SK-N-SH (cell line): ENCODE results near the gene GCNT2. TPM values are rescaled to one million over a fixed set of nuclear protein-coding genes. Genes with fewer than 3 reads are reported as not detected.

Experiments
- CTCF ChIA-PET: fragments of 300-600, 350-600 bp; formaldehyde crosslinking; extraction: SDS; loops from one replicate; lab custom pipeline; 2021; lab: Yijun Ruan, JAX
- POLR2A ChIA-PET: fragments of 350-600 bp; sonication (Branson Sonifier 250); formaldehyde crosslinking; extraction: SDS; loops from one replicate; lab custom pipeline; 2020; ENCODE audit warnings: antibody characterized with exemption, inconsistent platforms; lab: Yijun Ruan, JAX
- DNase-seq: peaks from one replicate; pipeline ENCODE4 v3.0.0; 2012
- H2AFZ ChIP-seq: fragments of 200-600 bp; sonication (generic); 2 replicates; pipeline ENCODE4 v1.8.1; 2016; ENCODE audit warnings: antibody characterized with exemption, mild to moderate bottlenecking, low read depth
- H3F3A ChIP-seq: fragments of 200-600 bp; sonication (generic); replicated peaks from 2 replicates; pipeline ENCODE3; 2016; ENCODE audit warnings: antibody characterized with exemption, mild to moderate bottlenecking; ENCODE audit not compliant: insufficient read depth
- H3K27ac ChIP-seq, 2 experiments: fragments of 200-500 bp in 1 of 2; fragments of 200-600 bp in 1 of 2; sonication (Bioruptor generic) in 1 of 2; sonication (generic), shearing (Covaris generic) in 1 of 2; 2 replicates each; pipeline versions ENCODE4 v1.5.1 to v1.6.1; 2014 to 2016; ENCODE audit warnings: low read depth in 2 of 2, inconsistent platforms in 1 of 2, low read length in 1 of 2, mild to moderate bottlenecking in 1 of 2, mixed read lengths in 1 of 2
- H3K27me3 ChIP-seq: fragments of 200-600 bp; sonication (generic), shearing (Covaris generic); 2 replicates; pipeline ENCODE4 v1.6.1; 2016; ENCODE audit warnings: mixed run types; ENCODE audit not compliant: insufficient read depth
- H3K36me3 ChIP-seq, 2 experiments: fragments of 200-500 bp in 1 of 2; fragments of 200-600 bp in 1 of 2; sonication (Bioruptor generic) in 1 of 2; sonication (generic) in 1 of 2; replicated peaks in 1 of 2; 2 replicates each; pipeline versions ENCODE3 to v1.5.1; 2014 to 2016; ENCODE audit warnings: low read length in 1 of 2, mild to moderate bottlenecking in 1 of 2; ENCODE audit not compliant: insufficient read depth in 2 of 2, control insufficient read depth in 1 of 2
- H3K4me1 ChIP-seq, 2 experiments: fragments of 200-500 bp in 1 of 2; fragments of 200-600 bp in 1 of 2; sonication (Bioruptor generic) in 1 of 2; sonication (generic), shearing (Covaris generic) in 1 of 2; 2 replicates each; pipeline versions ENCODE4 v1.5.1 to v1.6.1; 2014 to 2016; ENCODE audit warnings: low read depth in 1 of 2, low read length in 1 of 2, mixed run types in 1 of 2; ENCODE audit not compliant: insufficient read depth in 2 of 2, control insufficient read depth in 1 of 2
- H3K4me2 ChIP-seq: fragments of 200-600 bp; sonication (generic), shearing (Covaris generic); 2 replicates; pipeline ENCODE4 v1.6.1; 2017; ENCODE audit warnings: mixed run types
- H3K4me3 ChIP-seq, 2 experiments: fragments of 200-500 bp in 1 of 2; fragments of 200-600 bp in 1 of 2; sonication (Bioruptor generic) in 1 of 2; sonication (generic), shearing (Covaris generic) in 1 of 2; 2 replicates each; pipeline versions ENCODE4 v1.5.1 to v1.8.1; 2014 to 2016; ENCODE audit warnings: low read depth in 2 of 2, inconsistent platforms in 1 of 2, low read length in 1 of 2, mild to moderate bottlenecking in 1 of 2, mixed read lengths in 1 of 2, moderate library complexity in 1 of 2
- H3K79me2 ChIP-seq: fragments of 200-600 bp; sonication (generic); 2 replicates; pipeline ENCODE4 v1.8.1; 2017; ENCODE audit warnings: mild to moderate bottlenecking; ENCODE audit not compliant: insufficient read depth
- H3K9ac ChIP-seq: fragments of 200-600 bp; sonication (generic); 2 replicates; pipeline ENCODE4 v1.6.1; 2017; ENCODE audit warnings: mixed run types
- H3K9me2 ChIP-seq: fragments of 200-600 bp; sonication (generic); 2 replicates; pipeline ENCODE4 v1.6.1; 2017; ENCODE audit warnings: mixed run types
- H3K9me3 ChIP-seq: fragments of 200-600 bp; sonication (generic); 2 replicates; pipeline ENCODE4 v1.6.1; 2017; ENCODE audit warnings: mixed run types, mild to moderate bottlenecking, moderate library complexity
- H4K20me1 ChIP-seq: fragments of 200-600 bp; sonication (generic); 2 replicates; pipeline ENCODE4 v1.6.1; 2017; ENCODE audit warnings: mild to moderate bottlenecking, mixed run types; ENCODE audit not compliant: insufficient read depth
- EP300 ChIP-seq, 2 experiments: IDR thresholded peaks; 2 replicates each; pipeline versions ENCODE4 v1.4.0 to v1.6.1; 2012; ENCODE audit warnings: borderline replicate concordance in 1 of 2, low read depth in 1 of 2, low read length in 1 of 2
- FOXJ3 ChIP-seq: sonication (generic); formaldehyde crosslinking; IDR thresholded peaks from 2 replicates; pipeline ENCODE4 v1.5.1; 2020; ENCODE audit warnings: mild to moderate bottlenecking, missing genetic modification reagents
- FOXM1 ChIP-seq: IDR thresholded peaks from 2 replicates; pipeline ENCODE4 v1.4.0; 2012; ENCODE audit warnings: low read depth, mild to moderate bottlenecking
- GATA2 ChIP-seq: sonication (generic); formaldehyde crosslinking; IDR thresholded peaks from 2 replicates; pipeline ENCODE4 v1.5.0; 2020; ENCODE audit warnings: mild to moderate bottlenecking, missing genetic modification reagents
- JUND ChIP-seq: IDR thresholded peaks from 2 replicates; pipeline ENCODE4 v1.4.0; 2012
- NRF1 ChIP-seq: IDR thresholded peaks from 2 replicates; pipeline ENCODE4 v1.6.1; 2012; ENCODE audit warnings: low read depth, mild to moderate bottlenecking, low read length
- RFX5 ChIP-seq: IDR thresholded peaks from 2 replicates; pipeline ENCODE4 v1.6.1; 2012; ENCODE audit warnings: mild to moderate bottlenecking, improper control_type of control experiment, low read length
- SIN3A ChIP-seq: IDR thresholded peaks from 2 replicates; pipeline ENCODE4 v1.6.1; 2012; ENCODE audit warnings: low read depth, mild to moderate bottlenecking, low read length, moderate library complexity, borderline replicate concordance
- TCF12 ChIP-seq: IDR thresholded peaks from 2 replicates; pipeline ENCODE4 v1.4.0; 2012
- YY1 ChIP-seq: IDR thresholded peaks from 2 replicates; pipeline ENCODE4 v1.4.0; 2012; ENCODE audit warnings: low read depth, mild to moderate bottlenecking
- WGBS: methylation state at CpG from one replicate; pipeline ENCODE4 v1.1.6; 2017; ENCODE audit warnings: low lambda C conversion rate; 5-methylcytosine and 5-hydroxymethylcytosine counted together
- polyA plus RNA-seq, 3 experiments: library from polyadenylated mRNA; depleted of rRNA; stranded (reverse); fragments of >200 nt; gene quantifications; 2 replicates each; pipeline ENCODE4 v1.2.3, GENCODE V29; 2012
- TF ChIP-seq, protein P1 (sequence below): IDR thresholded peaks from 2 replicates; pipeline ENCODE4 v1.4.0; 2012; ENCODE audit warnings: low read depth, borderline replicate concordance
- TF ChIP-seq, protein P2 (sequence below): IDR thresholded peaks from 2 replicates; pipeline ENCODE4 v1.4.0; 2012; ENCODE audit warnings: low read depth, borderline replicate concordance
- TF ChIP-seq, protein P3 (sequence below): fragments of 150-350 bp; IDR thresholded peaks from 2 replicates; pipeline ENCODE4 v1.6.1; 2016; ENCODE audit warnings: mild to moderate bottlenecking, low read depth, low read length
- TF ChIP-seq, protein P4 (sequence below): IDR thresholded peaks from 2 replicates; pipeline ENCODE4 v1.4.0; 2012; ENCODE audit warnings: low read depth
- TF ChIP-seq, protein P5 (sequence below): IDR thresholded peaks from 2 replicates; pipeline ENCODE4; 2012
- TF ChIP-seq, protein P6 (sequence below): fragments of 150-350 bp; IDR thresholded peaks from 2 replicates; pipeline ENCODE4 v1.6.1; 2017; ENCODE audit warnings: antibody characterized with exemption, low read length, low read depth, borderline replicate concordance
- TF ChIP-seq, protein P7 (sequence below): IDR thresholded peaks from 2 replicates; pipeline ENCODE4 v1.6.1; 2012; ENCODE audit warnings: mild to moderate bottlenecking, low read depth, low read length, moderate library complexity
- TF ChIP-seq, protein P8 (sequence below): fragments of 200-600 bp; sonication (generic); IDR thresholded peaks from 2 replicates; pipeline ENCODE4 v1.6.1; 2017; ENCODE audit warnings: antibody characterized with exemption, mild to moderate bottlenecking, moderate library complexity

GCNT2 gene
- polyA plus RNA-seq, 1 of the 3 experiments (the other 2 are of a cell fraction): 0.13 TPM

DNA sequence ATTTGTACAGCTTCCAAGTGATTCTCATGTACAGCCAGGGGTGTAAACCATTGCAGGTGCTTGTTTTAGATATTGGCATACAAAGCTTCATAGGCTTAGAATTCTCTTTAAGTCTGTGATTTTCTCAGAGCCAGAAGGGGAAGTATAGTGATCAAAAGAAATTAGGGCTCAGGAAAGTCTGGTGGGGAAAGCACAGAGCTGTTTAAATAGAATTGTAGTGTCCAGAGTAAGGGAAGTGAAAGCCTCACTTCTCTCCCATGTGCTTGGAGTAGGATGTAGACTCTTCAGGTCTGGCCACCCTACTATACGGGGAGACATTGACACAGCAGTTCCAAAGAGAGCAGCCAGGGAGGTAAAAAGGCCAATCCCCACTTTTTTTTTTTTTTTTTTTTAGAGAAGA is 10.4 kb downstream of the GCNT2 start (continued):
- TF ChIP-seq, protein P1, sequence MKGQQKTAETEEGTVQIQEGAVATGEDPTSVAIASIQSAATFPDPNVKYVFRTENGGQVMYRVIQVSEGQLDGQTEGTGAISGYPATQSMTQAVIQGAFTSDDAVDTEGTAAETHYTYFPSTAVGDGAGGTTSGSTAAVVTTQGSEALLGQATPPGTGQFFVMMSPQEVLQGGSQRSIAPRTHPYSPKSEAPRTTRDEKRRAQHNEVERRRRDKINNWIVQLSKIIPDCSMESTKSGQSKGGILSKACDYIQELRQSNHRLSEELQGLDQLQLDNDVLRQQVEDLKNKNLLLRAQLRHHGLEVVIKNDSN: no peak
- TF ChIP-seq GATA2 (CRISPR knock-in tag): no peak
- TF ChIP-seq, protein P2, sequence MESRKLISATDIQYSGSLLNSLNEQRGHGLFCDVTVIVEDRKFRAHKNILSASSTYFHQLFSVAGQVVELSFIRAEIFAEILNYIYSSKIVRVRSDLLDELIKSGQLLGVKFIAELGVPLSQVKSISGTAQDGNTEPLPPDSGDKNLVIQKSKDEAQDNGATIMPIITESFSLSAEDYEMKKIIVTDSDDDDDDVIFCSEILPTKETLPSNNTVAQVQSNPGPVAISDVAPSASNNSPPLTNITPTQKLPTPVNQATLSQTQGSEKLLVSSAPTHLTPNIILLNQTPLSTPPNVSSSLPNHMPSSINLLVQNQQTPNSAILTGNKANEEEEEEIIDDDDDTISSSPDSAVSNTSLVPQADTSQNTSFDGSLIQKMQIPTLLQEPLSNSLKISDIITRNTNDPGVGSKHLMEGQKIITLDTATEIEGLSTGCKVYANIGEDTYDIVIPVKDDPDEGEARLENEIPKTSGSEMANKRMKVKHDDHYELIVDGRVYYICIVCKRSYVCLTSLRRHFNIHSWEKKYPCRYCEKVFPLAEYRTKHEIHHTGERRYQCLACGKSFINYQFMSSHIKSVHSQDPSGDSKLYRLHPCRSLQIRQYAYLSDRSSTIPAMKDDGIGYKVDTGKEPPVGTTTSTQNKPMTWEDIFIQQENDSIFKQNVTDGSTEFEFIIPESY: no peak

DNA sequence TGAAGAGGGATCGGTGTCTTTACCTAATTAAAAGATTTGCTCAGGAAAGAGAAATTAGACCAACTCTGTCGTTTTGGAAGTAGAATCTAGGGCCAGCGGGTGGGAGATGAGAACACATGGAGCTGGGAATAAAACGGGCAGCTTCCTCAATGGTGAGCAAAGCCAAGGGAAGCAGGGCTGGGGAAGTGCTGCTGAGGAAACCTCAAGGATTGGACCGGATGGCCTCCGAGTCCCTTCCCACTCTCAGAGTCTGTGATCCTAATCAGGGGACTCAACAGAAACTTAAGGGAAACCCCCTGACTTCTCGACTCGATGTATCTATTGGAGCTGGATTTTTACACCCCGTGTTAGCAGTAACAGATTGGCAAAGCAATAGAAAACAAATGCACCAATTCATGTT is 10.8 kb downstream of the GCNT2 start:
- H3K9me2 ChIP-seq: no peaks in the 10 kb centered on the region
- no peak overlapping the region for H3K4me2 ChIP-seq
- ChIA-PET CTCF (no interaction called here), POLR2A (no interaction called here)
- H3K27ac ChIP-seq: no peak overlapping the region
- H3F3A ChIP-seq: no peaks in the 10 kb centered on the region
- no peaks in the 10 kb centered on the region for H3K9me3 ChIP-seq
- H3K27me3 ChIP-seq: no peaks in the 10 kb centered on the region
- H3K36me3 ChIP-seq: no peaks in the 10 kb centered on the region
- WGBS: 69% methylated on average over 9 of the region's 9 CpGs
- no peak for DNase-seq
- no peaks in the 10 kb centered on the region for H4K20me1 ChIP-seq
- no peaks in the 10 kb centered on the region for H3K79me2 ChIP-seq
- no peaks in the 10 kb centered on the region for H3K4me1 ChIP-seq
- H2AFZ ChIP-seq: no peak overlapping the region
- H3K9ac ChIP-seq: no peak overlapping the region
- H3K4me3 ChIP-seq: no peak overlapping the region
- TF ChIP-seq TCF12 (no peak), FOXJ3 (CRISPR knock-in tag) (no peak), YY1 (no peak), JUND (no peak), SIN3A (no peak), NRF1 (no peak), FOXM1 (no peak), RFX5 (no peak), EP300 (IDR thresholded peaks at IDR 0.05; ENCODE audit: borderline replicate concordance in 1 of 2, low read depth in 1 of 2, low read length in 1 of 2) (no peak), GATA2 (CRISPR knock-in tag) (no peak)
- TF ChIP-seq, protein P3, sequence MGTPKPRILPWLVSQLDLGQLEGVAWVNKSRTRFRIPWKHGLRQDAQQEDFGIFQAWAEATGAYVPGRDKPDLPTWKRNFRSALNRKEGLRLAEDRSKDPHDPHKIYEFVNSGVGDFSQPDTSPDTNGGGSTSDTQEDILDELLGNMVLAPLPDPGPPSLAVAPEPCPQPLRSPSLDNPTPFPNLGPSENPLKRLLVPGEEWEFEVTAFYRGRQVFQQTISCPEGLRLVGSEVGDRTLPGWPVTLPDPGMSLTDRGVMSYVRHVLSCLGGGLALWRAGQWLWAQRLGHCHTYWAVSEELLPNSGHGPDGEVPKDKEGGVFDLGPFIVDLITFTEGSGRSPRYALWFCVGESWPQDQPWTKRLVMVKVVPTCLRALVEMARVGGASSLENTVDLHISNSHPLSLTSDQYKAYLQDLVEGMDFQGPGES: no peak
- TF ChIP-seq, protein P4, sequence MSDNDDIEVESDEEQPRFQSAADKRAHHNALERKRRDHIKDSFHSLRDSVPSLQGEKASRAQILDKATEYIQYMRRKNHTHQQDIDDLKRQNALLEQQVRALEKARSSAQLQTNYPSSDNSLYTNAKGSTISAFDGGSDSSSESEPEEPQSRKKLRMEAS: no peak
- TF ChIP-seq, protein P5, sequence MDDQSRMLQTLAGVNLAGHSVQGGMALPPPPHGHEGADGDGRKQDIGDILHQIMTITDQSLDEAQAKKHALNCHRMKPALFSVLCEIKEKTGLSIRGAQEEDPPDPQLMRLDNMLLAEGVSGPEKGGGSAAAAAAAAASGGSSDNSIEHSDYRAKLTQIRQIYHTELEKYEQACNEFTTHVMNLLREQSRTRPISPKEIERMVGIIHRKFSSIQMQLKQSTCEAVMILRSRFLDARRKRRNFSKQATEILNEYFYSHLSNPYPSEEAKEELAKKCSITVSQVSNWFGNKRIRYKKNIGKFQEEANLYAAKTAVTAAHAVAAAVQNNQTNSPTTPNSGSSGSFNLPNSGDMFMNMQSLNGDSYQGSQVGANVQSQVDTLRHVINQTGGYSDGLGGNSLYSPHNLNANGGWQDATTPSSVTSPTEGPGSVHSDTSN: no peak
- TF ChIP-seq, protein P1: no peak
- TF ChIP-seq, protein P6, sequence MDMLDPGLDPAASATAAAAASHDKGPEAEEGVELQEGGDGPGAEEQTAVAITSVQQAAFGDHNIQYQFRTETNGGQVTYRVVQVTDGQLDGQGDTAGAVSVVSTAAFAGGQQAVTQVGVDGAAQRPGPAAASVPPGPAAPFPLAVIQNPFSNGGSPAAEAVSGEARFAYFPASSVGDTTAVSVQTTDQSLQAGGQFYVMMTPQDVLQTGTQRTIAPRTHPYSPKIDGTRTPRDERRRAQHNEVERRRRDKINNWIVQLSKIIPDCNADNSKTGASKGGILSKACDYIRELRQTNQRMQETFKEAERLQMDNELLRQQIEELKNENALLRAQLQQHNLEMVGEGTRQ: no peak
- TF ChIP-seq, protein P7, sequence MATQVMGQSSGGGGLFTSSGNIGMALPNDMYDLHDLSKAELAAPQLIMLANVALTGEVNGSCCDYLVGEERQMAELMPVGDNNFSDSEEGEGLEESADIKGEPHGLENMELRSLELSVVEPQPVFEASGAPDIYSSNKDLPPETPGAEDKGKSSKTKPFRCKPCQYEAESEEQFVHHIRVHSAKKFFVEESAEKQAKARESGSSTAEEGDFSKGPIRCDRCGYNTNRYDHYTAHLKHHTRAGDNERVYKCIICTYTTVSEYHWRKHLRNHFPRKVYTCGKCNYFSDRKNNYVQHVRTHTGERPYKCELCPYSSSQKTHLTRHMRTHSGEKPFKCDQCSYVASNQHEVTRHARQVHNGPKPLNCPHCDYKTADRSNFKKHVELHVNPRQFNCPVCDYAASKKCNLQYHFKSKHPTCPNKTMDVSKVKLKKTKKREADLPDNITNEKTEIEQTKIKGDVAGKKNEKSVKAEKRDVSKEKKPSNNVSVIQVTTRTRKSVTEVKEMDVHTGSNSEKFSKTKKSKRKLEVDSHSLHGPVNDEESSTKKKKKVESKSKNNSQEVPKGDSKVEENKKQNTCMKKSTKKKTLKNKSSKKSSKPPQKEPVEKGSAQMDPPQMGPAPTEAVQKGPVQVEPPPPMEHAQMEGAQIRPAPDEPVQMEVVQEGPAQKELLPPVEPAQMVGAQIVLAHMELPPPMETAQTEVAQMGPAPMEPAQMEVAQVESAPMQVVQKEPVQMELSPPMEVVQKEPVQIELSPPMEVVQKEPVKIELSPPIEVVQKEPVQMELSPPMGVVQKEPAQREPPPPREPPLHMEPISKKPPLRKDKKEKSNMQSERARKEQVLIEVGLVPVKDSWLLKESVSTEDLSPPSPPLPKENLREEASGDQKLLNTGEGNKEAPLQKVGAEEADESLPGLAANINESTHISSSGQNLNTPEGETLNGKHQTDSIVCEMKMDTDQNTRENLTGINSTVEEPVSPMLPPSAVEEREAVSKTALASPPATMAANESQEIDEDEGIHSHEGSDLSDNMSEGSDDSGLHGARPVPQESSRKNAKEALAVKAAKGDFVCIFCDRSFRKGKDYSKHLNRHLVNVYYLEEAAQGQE: no peak
- TF ChIP-seq, protein P8, sequence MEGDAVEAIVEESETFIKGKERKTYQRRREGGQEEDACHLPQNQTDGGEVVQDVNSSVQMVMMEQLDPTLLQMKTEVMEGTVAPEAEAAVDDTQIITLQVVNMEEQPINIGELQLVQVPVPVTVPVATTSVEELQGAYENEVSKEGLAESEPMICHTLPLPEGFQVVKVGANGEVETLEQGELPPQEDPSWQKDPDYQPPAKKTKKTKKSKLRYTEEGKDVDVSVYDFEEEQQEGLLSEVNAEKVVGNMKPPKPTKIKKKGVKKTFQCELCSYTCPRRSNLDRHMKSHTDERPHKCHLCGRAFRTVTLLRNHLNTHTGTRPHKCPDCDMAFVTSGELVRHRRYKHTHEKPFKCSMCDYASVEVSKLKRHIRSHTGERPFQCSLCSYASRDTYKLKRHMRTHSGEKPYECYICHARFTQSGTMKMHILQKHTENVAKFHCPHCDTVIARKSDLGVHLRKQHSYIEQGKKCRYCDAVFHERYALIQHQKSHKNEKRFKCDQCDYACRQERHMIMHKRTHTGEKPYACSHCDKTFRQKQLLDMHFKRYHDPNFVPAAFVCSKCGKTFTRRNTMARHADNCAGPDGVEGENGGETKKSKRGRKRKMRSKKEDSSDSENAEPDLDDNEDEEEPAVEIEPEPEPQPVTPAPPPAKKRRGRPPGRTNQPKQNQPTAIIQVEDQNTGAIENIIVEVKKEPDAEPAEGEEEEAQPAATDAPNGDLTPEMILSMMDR: no peak
